AG04450 (cell line): ENCODE results near the gene NOTCH3. TPM values are rescaled to one million over a fixed set of nuclear protein-coding genes. Genes with fewer than 3 reads are reported as not detected.

ENCODE experiments used
- CTCF ChIA-PET: fragments of 300-600, 350-600 bp; formaldehyde crosslinking; extraction: SDS; loops from one replicate; lab custom pipeline; 2022; ENCODE audit warnings: antibody characterized with exemption, inconsistent platforms; lab: Charles Lee
- POLR2A ChIA-PET: fragments of 350-600 bp; formaldehyde crosslinking; extraction: SDS; loops from one replicate; lab custom pipeline; 2021; ENCODE audit warnings: antibody characterized with exemption, inconsistent platforms; lab: Yijun Ruan, JAX
- DNase-seq: peaks from one replicate; pipeline ENCODE4 v3.0.0-alpha.2; 2011; ENCODE audit warnings: low read depth, low spot score
- H3K27ac ChIP-seq: one replicate; pipeline ENCODE4 v1.5.1; 2012; ENCODE audit warnings: low read depth, low read length, control low read depth
- H3K27me3 ChIP-seq: one replicate; pipeline ENCODE4 v1.6.0; 2012; ENCODE audit warnings: low read length; ENCODE audit not compliant: control insufficient read depth, insufficient read depth
- H3K4me3 ChIP-seq: 2 replicates; pipeline ENCODE4 v1.5.1; 2011; ENCODE audit warnings: mild to moderate bottlenecking, low read depth, low read length, control low read depth
- H3K9me3 ChIP-seq: 2 replicates; pipeline ENCODE4 v1.5.1; 2012; ENCODE audit warnings: low read length; ENCODE audit not compliant: control insufficient read depth, insufficient read depth
- polyA plus RNA-seq: library from polyadenylated mRNA; depleted of rRNA; stranded (reverse); fragments of >200 nt; gene quantifications from 2 replicates; pipeline ENCODE4 v1.2.3, GENCODE V29; 2011
- TF ChIP-seq, protein P1 (sequence below): IDR thresholded peaks from 2 replicates; pipeline ENCODE4 v1.5.1; 2011; ENCODE audit warnings: low read depth, low read length, control low read depth, inconsistent platforms

Gene NOTCH3
- polyA plus RNA-seq, 1 experiment = 8.8 TPM

DNA sequence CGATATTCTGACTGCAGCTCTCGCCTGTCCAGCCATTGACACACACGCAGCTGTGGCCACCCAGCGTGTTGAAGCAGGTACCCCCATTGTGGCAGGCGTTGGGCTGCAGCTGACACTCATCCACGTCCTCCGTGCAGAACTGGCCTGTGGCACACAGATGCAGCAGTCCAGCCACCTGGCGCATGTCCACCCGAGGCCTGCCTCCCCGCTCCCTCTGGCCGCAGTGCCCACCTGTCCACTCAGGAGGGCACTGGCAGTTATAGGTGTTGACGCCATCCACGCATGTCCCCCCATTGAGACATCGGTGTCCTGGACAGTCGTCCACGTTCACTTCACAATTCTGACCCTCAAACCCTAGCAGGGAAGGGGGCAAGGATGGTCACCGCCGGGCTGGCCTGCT is 9.3 kb downstream of the NOTCH3 start:
- Histone ChIP-seq H3K27me3 (no peaks in the 10 kb centered on the region), H3K9me3 (peaks cover 3% of the 10 kb centered on the region; the same call in 1 of the 2 replicates), H3K4me3 (no peak overlapping the region), H3K27ac (no peak overlapping the region)
- TF ChIP-seq, protein P1, sequence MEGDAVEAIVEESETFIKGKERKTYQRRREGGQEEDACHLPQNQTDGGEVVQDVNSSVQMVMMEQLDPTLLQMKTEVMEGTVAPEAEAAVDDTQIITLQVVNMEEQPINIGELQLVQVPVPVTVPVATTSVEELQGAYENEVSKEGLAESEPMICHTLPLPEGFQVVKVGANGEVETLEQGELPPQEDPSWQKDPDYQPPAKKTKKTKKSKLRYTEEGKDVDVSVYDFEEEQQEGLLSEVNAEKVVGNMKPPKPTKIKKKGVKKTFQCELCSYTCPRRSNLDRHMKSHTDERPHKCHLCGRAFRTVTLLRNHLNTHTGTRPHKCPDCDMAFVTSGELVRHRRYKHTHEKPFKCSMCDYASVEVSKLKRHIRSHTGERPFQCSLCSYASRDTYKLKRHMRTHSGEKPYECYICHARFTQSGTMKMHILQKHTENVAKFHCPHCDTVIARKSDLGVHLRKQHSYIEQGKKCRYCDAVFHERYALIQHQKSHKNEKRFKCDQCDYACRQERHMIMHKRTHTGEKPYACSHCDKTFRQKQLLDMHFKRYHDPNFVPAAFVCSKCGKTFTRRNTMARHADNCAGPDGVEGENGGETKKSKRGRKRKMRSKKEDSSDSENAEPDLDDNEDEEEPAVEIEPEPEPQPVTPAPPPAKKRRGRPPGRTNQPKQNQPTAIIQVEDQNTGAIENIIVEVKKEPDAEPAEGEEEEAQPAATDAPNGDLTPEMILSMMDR = no peak
- ChIA-PET POLR2A (no interaction called here), CTCF (no interaction called here)
- no peak for DNase-seq

DNA sequence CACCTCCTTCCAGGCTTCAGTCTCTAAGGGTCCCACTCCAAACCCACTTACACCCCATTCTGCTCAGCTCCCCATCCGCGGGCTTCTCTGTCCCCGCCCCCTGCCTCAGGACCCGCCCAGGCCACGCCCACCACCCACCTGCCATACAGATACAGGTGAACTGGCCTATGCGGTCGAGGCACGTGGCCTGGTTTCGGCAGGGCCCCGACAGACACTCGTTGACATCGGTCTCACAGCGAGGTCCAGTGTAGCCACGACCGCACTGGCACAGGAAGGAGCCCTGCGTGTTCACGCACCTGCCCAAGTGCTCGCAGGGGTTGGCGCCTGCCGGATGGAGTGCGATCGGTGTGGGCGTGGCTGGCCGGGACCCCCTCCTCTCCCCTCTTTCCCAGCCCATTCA is 11.9 kb downstream of the NOTCH3 start:
- Histone ChIP-seq H3K27me3 (no peaks in the 10 kb centered on the region), H3K27ac (no peak overlapping the region), H3K4me3 (no peak overlapping the region), H3K9me3 (peaks cover 3% of the 10 kb centered on the region; the same call in 1 of the 2 replicates)
- ChIA-PET CTCF (no interaction called here), POLR2A (no interaction called here)
- no peak for DNase-seq
- TF ChIP-seq, protein P1 = no peak

DNA sequence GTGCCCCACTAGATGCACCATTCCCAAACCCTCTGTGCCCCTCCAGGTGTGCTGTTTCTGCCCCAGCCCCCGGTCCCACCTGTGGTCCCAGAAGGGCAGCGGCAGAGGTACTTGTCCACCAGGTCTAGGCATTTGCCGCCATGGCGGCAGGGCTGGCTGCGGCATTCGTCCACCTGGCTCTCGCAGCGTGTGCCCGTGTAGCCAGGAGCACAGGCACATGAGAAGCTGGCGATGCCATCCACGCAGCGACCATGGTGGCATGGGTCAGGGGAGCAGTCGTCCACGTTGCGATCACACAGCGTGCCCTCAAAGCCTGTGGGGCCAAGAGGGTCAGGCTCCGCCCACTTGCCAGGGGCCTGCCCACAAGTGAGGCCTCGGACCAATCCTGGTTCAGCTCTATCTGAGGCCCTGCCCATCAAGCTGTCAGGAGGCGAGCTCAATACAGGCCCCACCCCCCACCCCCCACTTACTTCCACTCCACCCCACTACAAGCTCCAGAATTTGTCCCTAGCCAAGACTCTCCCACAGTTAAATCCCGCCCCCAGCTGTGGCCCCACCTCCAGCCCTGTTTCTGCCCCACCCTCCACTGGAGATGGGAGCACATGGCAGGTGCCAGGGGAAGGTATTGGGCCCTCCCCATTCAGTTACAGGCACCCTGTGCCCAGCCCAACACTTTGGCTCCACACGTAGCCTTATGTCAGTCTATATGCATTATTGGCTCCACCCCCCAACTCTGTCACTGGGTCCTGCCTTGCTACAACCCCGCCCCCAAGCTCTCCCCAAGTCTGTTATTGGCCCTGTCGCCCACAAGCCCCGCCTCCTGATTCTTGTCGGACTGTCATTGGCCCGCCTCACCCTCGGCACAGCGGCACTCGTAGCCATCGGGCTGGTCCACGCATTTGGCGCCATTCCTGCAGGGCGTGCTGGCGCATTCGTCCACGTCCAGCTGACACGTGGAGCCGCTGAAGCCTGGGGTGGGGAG is 13.5 kb downstream of the NOTCH3 start:
- peaks cover 3% of the 10 kb centered on the region; the same call in 1 of the 2 replicates for H3K9me3 ChIP-seq
- no peak for DNase-seq
- H3K27ac ChIP-seq = no peak overlapping the region
- POLR2A ChIA-PET = no interaction called here
- H3K4me3 ChIP-seq = no peak overlapping the region
- H3K27me3 ChIP-seq = no peaks in the 10 kb centered on the region
- TF ChIP-seq, protein P1 = no peak
- CTCF ChIA-PET = interaction anchor here (0.5 kb wide), 1 partner anchor 28 kb away, joined by 6 read pairs; no protein-coding TSS in a partner anchor

DNA sequence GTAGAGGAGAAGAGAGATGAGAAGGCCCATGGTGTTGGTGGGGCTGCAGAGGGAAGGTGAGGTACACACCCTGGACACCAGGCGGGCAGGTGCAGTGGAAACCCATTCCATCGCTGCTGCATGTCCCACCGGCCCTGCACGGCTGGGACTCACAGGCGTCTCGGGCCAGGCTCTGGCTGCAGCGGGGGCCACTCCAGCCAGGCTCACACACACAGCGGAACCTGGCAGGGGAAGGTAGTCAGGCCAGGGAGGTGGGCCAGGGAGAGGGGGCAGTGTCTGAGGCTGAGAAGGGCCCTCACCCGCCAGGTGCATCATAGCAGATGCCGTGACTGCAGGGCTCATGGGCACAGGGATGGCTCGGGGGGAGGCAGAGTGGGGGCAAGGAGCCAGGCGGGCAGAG is 15.6 kb downstream of the NOTCH3 start:
- Histone ChIP-seq H3K9me3 (peaks cover 3% of the 10 kb centered on the region; the same call in 1 of the 2 replicates), H3K4me3 (no peak overlapping the region), H3K27ac (no peak overlapping the region), H3K27me3 (no peaks in the 10 kb centered on the region)
- TF ChIP-seq, protein P1 = no peak
- DNase-seq = no peak
- ChIA-PET CTCF (interaction anchor here (0.6 kb wide), 1 partner anchor 12 kb away, joined by 5 read pairs; no protein-coding TSS in a partner anchor), POLR2A (interaction anchor here (0.7 kb wide), 1 partner anchor 891 kb away, joined by 8 read pairs; the partner anchor contains the start of gene TPM4)

DNA sequence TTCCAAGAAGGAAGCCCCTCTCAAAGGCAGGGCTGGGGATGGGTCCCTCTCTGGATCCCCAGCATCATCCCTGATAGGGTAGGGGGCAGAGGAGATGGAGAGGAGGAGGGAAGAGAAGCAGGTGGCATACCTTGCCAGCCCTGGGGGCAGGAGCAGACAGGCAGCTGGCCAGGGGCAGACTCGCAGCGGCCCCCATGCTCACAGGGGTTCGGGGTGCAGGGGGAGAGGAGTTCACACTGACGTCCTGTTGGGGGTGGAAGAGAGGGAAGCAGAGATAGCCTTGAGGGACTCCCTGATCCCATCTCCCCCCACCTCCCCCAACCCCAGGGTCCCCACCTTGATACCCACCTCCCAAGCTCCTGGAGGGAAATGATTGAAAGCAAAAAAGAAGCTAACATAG is 16.0 kb downstream of the NOTCH3 start:
- Histone ChIP-seq H3K27me3 (no peaks in the 10 kb centered on the region), H3K27ac (no peak overlapping the region), H3K4me3 (no peak overlapping the region), H3K9me3 (peaks cover 3% of the 10 kb centered on the region; the same call in 1 of the 2 replicates)
- DNase-seq = no peak
- ChIA-PET CTCF (no interaction called here), POLR2A (interaction anchor here (0.7 kb wide), 1 partner anchor 891 kb away, joined by 8 read pairs; the partner anchor contains the start of gene TPM4)
- TF ChIP-seq, protein P1 = no peak
